Measurements from ENCODE around the gene KIZ. TPM values are rescaled to one million over a fixed set of nuclear protein-coding genes. Genes with fewer than 3 reads are reported as not detected.

KIZ gene
- total and polyA plus RNA-seq, 2 experiments from 2014 or later, result 58.3 to 63.6 TPM

DNA sequence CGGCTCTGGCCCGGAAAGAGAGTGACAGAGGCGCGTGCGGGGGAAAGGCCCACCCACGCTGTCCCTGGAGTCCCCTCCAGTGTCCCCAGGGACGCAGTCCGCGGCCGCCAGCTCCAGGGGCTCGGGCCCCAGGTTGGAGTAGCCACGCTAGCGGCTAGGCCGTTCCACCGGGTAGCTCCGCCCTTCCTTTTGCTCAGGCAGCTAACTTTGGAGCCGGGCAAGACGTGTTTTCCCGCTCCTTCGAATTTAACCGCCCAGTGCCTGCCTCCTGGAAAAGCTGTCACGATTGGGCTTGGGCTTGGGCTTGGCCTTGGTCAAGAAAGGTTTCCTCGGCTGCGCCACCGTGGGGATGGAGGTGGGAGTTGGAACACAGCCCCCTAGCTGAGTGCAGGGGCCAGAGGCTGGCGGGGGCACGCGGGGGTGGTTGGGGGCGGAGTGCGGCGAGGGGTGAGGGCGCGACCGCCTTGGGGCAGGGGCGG is 24.4 kb upstream of the KIZ start:
- no peak overlapping the region for H3K27ac Mint-ChIP-seq
- Histone ChIP-seq H3K4me1 (ENCODE audit: insufficient read depth) (peaks cover 46% of the 10 kb centered on the region), H3K4me2 (peak overlapping the region; percentile 90), H2AFZ (peak overlapping the region; percentile 90), H3K79me2 (replicated peaks; ENCODE audit: insufficient read depth) (no peaks in the 10 kb centered on the region; the same call in 1 of the 2 replicates), H3K27ac (ENCODE audit: low read depth) (no peak overlapping the region), H3K4me3 (peak overlapping the region; percentile 67), H3K9me2 (ENCODE audit: insufficient read depth) (no peaks in the 10 kb centered on the region), H4K20me1 (replicated peaks; ENCODE audit: insufficient read depth) (0 out of 2 replicates have a peak, but pooled peaks cover 3% of the 10 kb centered on the region), H3K36me3 (ENCODE audit: insufficient read depth) (no peaks in the 10 kb centered on the region), H3K27me3 (ENCODE audit: insufficient read depth) (peaks cover 100% of the 10 kb centered on the region), H3F3A (replicated peaks; ENCODE audit: low read depth) (peaks cover 10% of the 10 kb centered on the region)
- peak; percentile 7 for ATAC-seq
- peaks cover 50% of the 10 kb centered on the region for H3K4me1 Mint-ChIP-seq
- no peak for TF ChIP-seq CREB1 (CRISPR knock-in tag; IDR thresholded peaks at IDR 0.05; ENCODE audit: low read depth)
- no peak for TF ChIP-seq EZH2phosphoT487 (IDR thresholded peaks at IDR 0.05; ENCODE audit: unreplicated experiment)
- no peak for TF ChIP-seq ZNF462 (CRISPR knock-in tag; IDR thresholded peaks at IDR 0.05)
- TF ChIP-seq POLR2AphosphoS5 (IDR thresholded peaks at IDR 0.05; ENCODE audit: low read depth), result no peak; the same call in 1 of the 2 replicates
- TF ChIP-seq NANOG (IDR thresholded peaks at IDR 0.05; ENCODE audit: borderline replicate concordance), result no peak
- no peak for TF ChIP-seq REST (IDR thresholded peaks at IDR 0.05; ENCODE audit: unreplicated experiment)
- TF ChIP-seq CTCF (conservative IDR thresholded peaks at IDR 0.05; ENCODE audit: low read depth in 2 of 2), result no peak; a peak in 1 of 4 replicates
- TF ChIP-seq ETS1 (IDR thresholded peaks at IDR 0.05), result no peak
- TF ChIP-seq STAT1 (IDR thresholded peaks at IDR 0.05; ENCODE audit: unreplicated experiment), result no peak
- no peak for TF ChIP-seq ZNF114 (CRISPR knock-in tag; IDR thresholded peaks at IDR 0.05)
- no peak for TF ChIP-seq JUNB (IDR thresholded peaks at IDR 0.05; ENCODE audit: unreplicated experiment)
- no peak for TF ChIP-seq ZNF331 (CRISPR knock-in tag; IDR thresholded peaks at IDR 0.05; ENCODE audit: low read depth)
- TF ChIP-seq EZH2 (IDR thresholded peaks at IDR 0.05; ENCODE audit: low read depth, unreplicated experiment), result no peak
- no peaks in the 10 kb centered on the region; the same call in 2 of the 3 replicates for H3K36me3 Mint-ChIP-seq (ENCODE audit: low read depth)
- H3K27me3 Mint-ChIP-seq (ENCODE audit: insufficient read depth, low read depth, poor library complexity), result peaks cover 88% of the 10 kb centered on the region
- peak overlapping the region; percentile 77 for H3K4me3 Mint-ChIP-seq
- no peaks in the 10 kb centered on the region for H3K9me3 Mint-ChIP-seq
- DNase-seq (ENCODE audit: low spot score), result peak; percentile 83

Data from GM23338 (cell line).